Activated CD4-positive, alpha-beta T cell treated with anti-CD3 and anti-CD28 coated beads, Interleukin-2, amount 50 U/mL, for 48 hours (primary cell): ENCODE data around the gene TAL1.
"Not testable (repeated sequence)": the region's sequence is repeated elsewhere in the genome, so short reads cannot be mapped to it uniquely, and the experiment has no call there.

Experiments used
- DNase-seq, 2 experiments: peaks; one replicate each; pipeline ENCODE4 v3.0.0-alpha.2; 2020

TAL1 gene

GRCh38 chr1:47210666-47211065 is 21.4 kb downstream of the TAL1 start:
- no peak for DNase-seq

GRCh38 chr1:47209725-47210325 is 22.2 kb downstream of the TAL1 start:
- DNase-seq = no peak

- DNase-seq = no peak
These were observed 22.9 kb downstream of the TAL1 start for GRCh38 chr1:47209091-47209490.

GRCh38 chr1:47208374-47208850 is 23.6 kb downstream of the TAL1 start:
- no peak for DNase-seq

GRCh38 chr1:47207803-47208373 is 24.1 kb downstream of the TAL1 start:
- DNase-seq = no peak

GRCh38 chr1:47205918-47206317 is 26.1 kb downstream of the TAL1 start:
- DNase-seq = no peak

GRCh38 chr1:47203504-47203903 is 28.5 kb downstream of the TAL1 start:
- DNase-seq = not testable (repeated sequence)

GRCh38 chr1:47201179-47201578 is 30.8 kb downstream of the TAL1 start:
- no peak for DNase-seq

- no peak for DNase-seq
These were observed 33.8 kb downstream of the TAL1 start for GRCh38 chr1:47198214-47198613.

- no peak for DNase-seq
These were observed 35.4 kb downstream of the TAL1 start for GRCh38 chr1:47196622-47197021.

- not testable (repeated sequence) for DNase-seq
These were observed 36.0 kb downstream of the TAL1 start for GRCh38 chr1:47195981-47196380.

- no peak for DNase-seq
These were observed 37.7 kb downstream of the TAL1 start for GRCh38 chr1:47194311-47194710.

- DNase-seq = not testable (repeated sequence)
These were observed 38.5 kb downstream of the TAL1 start for GRCh38 chr1:47193496-47193895.

- peak; percentile 72 to 74 for DNase-seq
These were observed 39.3 kb downstream of the TAL1 start for GRCh38 chr1:47192458-47193384.

- DNase-seq = no peak
These were observed 40.0 kb downstream of the TAL1 start for GRCh38 chr1:47191940-47192457.

- DNase-seq = no peak
These were observed 41.2 kb downstream of the TAL1 start for GRCh38 chr1:47190857-47191256.

- no peak for DNase-seq
These were observed 41.5 kb downstream of the TAL1 start for GRCh38 chr1:47190509-47190855.

GRCh38 chr1:47189844-47190508 is 42.0 kb downstream of the TAL1 start, which contains the start of gene PDZK1IP1:
Gene PDZK1IP1 (minus strand): TSS chr1:47190036. CDS start chr1:47189932, 104 bp downstream.
- no peak for DNase-seq

GRCh38 chr1:47188791-47189785 is 42.9 kb downstream of the TAL1 start:
- DNase-seq = no peak

GRCh38 chr1:47187926-47188250 is 44.1 kb downstream of the TAL1 start:
- no peak for DNase-seq

GRCh38 chr1:47187231-47187925 is 44.6 kb downstream of the TAL1 start:
- no peak for DNase-seq
